Mesenchymal stem cell (in vitro differentiated cells and primary cell): ENCODE data around the gene BCAS1.
"Not testable (repeated sequence)": the region's sequence is repeated elsewhere in the genome, so short reads cannot be mapped to it uniquely, and the experiment has no call there.

Experiments
- DNase-seq: peaks from one replicate; pipeline ENCODE4 v3.0.0-alpha.2; 2013
- H2AFZ ChIP-seq: one replicate; pipeline ENCODE4 v1.6.1; 2013; ENCODE audit warnings: low read depth, mild to moderate bottlenecking, control low read depth, inconsistent platforms, low read length, moderate library complexity
- H2AK5ac ChIP-seq: 2 replicates; pipeline ENCODE4 v1.6.1; 2013; ENCODE audit warnings: low read length, moderate library complexity, mild to moderate bottlenecking, inconsistent platforms; ENCODE audit not compliant: severe bottlenecking
- H2BK120ac ChIP-seq: one replicate; pipeline ENCODE4 v1.6.1; 2013; ENCODE audit warnings: low read depth, mild to moderate bottlenecking, inconsistent platforms, low read length, moderate library complexity
- H2BK12ac ChIP-seq, 2 experiments: one replicate each; pipeline ENCODE4 v1.6.1; 2013; ENCODE audit warnings: inconsistent platforms in 2 of 2, low read length in 2 of 2, mild to moderate bottlenecking in 2 of 2, moderate library complexity in 2 of 2, control low read depth in 1 of 2
- H2BK15ac ChIP-seq: one replicate; pipeline ENCODE4 v1.6.1; 2013; ENCODE audit warnings: mild to moderate bottlenecking, low read depth, inconsistent platforms; ENCODE audit not compliant: poor library complexity, severe bottlenecking
- H2BK5ac ChIP-seq: 2 replicates; pipeline ENCODE4 v1.6.1; 2013; ENCODE audit warnings: low read depth, mild to moderate bottlenecking, low read length, control low read depth, inconsistent platforms; ENCODE audit not compliant: poor library complexity, severe bottlenecking
- H3K14ac ChIP-seq, 2 experiments: one replicate each; pipeline ENCODE4 v1.6.1; 2013; ENCODE audit warnings: inconsistent platforms in 2 of 2, low read length in 2 of 2, control low read depth in 1 of 2, mild to moderate bottlenecking in 1 of 2, moderate library complexity in 1 of 2
- H3K18ac ChIP-seq, 2 experiments: one replicate each; pipeline ENCODE4 v1.6.1; 2013; ENCODE audit warnings: inconsistent platforms in 2 of 2, low read length in 2 of 2, control low read depth in 1 of 2, low read depth in 1 of 2, mild to moderate bottlenecking in 1 of 2
- H3K23ac ChIP-seq, 2 experiments: one replicate each; pipeline ENCODE4 v1.6.1; 2013; ENCODE audit warnings: inconsistent platforms in 2 of 2, low read length in 2 of 2, mild to moderate bottlenecking in 2 of 2, moderate library complexity in 2 of 2, control low read depth in 1 of 2
- H3K27ac ChIP-seq: 2 replicates; pipeline ENCODE4 v1.5.1; 2013; ENCODE audit warnings: mild to moderate bottlenecking, moderate library complexity, low read length, control low read depth, inconsistent platforms; ENCODE audit not compliant: poor library complexity, severe bottlenecking
- H3K27me3 ChIP-seq, 2 experiments: 2 replicates each; pipeline versions ENCODE4 v1.6.1 to v1.7.0; 2013; ENCODE audit warnings: low read length in 2 of 2, mild to moderate bottlenecking in 2 of 2, moderate library complexity in 2 of 2, control low read depth in 1 of 2, inconsistent platforms in 1 of 2; ENCODE audit not compliant: control insufficient read depth in 1 of 2, insufficient read depth in 1 of 2
- H3K36me3 ChIP-seq, 2 experiments: 2 replicates each; pipeline versions ENCODE4 v1.6.1 to v1.7.0; 2013; ENCODE audit warnings: low read length in 2 of 2, control low read depth in 1 of 2, inconsistent platforms in 1 of 2, low read depth in 1 of 2, mild to moderate bottlenecking in 1 of 2; ENCODE audit not compliant: insufficient read depth in 2 of 2, control insufficient read depth in 1 of 2
- H3K4ac ChIP-seq, 2 experiments: one replicate each; pipeline ENCODE4 v1.6.1; 2013; ENCODE audit warnings: inconsistent platforms in 2 of 2, low read length in 2 of 2, mild to moderate bottlenecking in 2 of 2, moderate library complexity in 2 of 2, control low read depth in 1 of 2, low read depth in 1 of 2
- H3K4me1 ChIP-seq: 2 replicates; pipeline ENCODE4 v1.6.1; 2013; ENCODE audit warnings: low read depth, low read length, control low read depth; ENCODE audit not compliant: control insufficient read depth, insufficient read depth
- H3K4me2 ChIP-seq: 2 replicates; pipeline ENCODE4 v1.6.1; 2013; ENCODE audit warnings: low read length, mild to moderate bottlenecking, inconsistent platforms; ENCODE audit not compliant: poor library complexity, severe bottlenecking
- H3K4me3 ChIP-seq, 2 experiments: 2 replicates each; pipeline versions ENCODE4 v1.5.1 to v1.7.0; 2013; ENCODE audit warnings: low read length in 2 of 2, mild to moderate bottlenecking in 2 of 2, control low read depth in 1 of 2, low read depth in 1 of 2; ENCODE audit not compliant: insufficient read depth in 1 of 2
- H3K79me1 ChIP-seq: replicated peaks from 2 replicates; pipeline ENCODE4 v1.6.1; 2013; ENCODE audit warnings: mild to moderate bottlenecking, control low read depth, low read length, inconsistent platforms; ENCODE audit not compliant: poor library complexity, severe bottlenecking
- H3K9ac ChIP-seq: 2 replicates; pipeline ENCODE4 v1.7.0; 2013; ENCODE audit warnings: mild to moderate bottlenecking, low read length, moderate library complexity
- H3K9me3 ChIP-seq: 2 replicates; pipeline ENCODE4 v1.7.0; 2013; ENCODE audit warnings: mild to moderate bottlenecking, low read length; ENCODE audit not compliant: control insufficient read depth
- H4K8ac ChIP-seq: one replicate; pipeline ENCODE4 v1.6.1; 2013; ENCODE audit warnings: inconsistent platforms, mild to moderate bottlenecking, low read length, moderate library complexity
- H4K91ac ChIP-seq: one replicate; pipeline ENCODE4 v1.6.1; 2013; ENCODE audit warnings: mild to moderate bottlenecking, low read length, inconsistent platforms
- WGBS: methylation state at CpG from one replicate; pipeline ENCODE4 v1.1.7; 2013; ENCODE audit warnings: mixed read lengths; 5-methylcytosine and 5-hydroxymethylcytosine counted together

The BCAS1 gene

GRCh38 chr20:54006216-54006615 lies 64.2 kb downstream of the BCAS1 start:
- H3K4me2 ChIP-seq, DNase-seq, H3K36me3 ChIP-seq, H3K4me3 ChIP-seq, H3K4me1 ChIP-seq, H2AFZ ChIP-seq, H3K79me1 ChIP-seq, H3K27ac ChIP-seq, H3K23ac ChIP-seq, H2BK120ac ChIP-seq, H2BK12ac ChIP-seq, H4K91ac ChIP-seq, H2AK5ac ChIP-seq, H4K8ac ChIP-seq, H3K9ac ChIP-seq, H3K4ac ChIP-seq, H3K27me3 ChIP-seq, H2BK15ac ChIP-seq, H2BK5ac ChIP-seq, H3K14ac ChIP-seq, H3K18ac ChIP-seq: not testable (repeated sequence)
- whole genome bisulfite sequencing = 70% methylated on average over 6 of the region's 7 CpGs
- H3K9me3 ChIP-seq = peaks cover 11% of the 10 kb centered on the region

GRCh38 chr20:54005524-54005923 lies 64.9 kb downstream of the BCAS1 start:
- WGBS = 90% methylated on average over 4 of the region's 4 CpGs
- H3K4me3 ChIP-seq = no peak overlapping the region
- no peak overlapping the region for H2BK15ac ChIP-seq
- DNase-seq = no peak
- no peak overlapping the region for H2BK120ac ChIP-seq
- no peak overlapping the region for H3K18ac ChIP-seq
- no peak overlapping the region for H3K14ac ChIP-seq
- H2AK5ac ChIP-seq = no peak overlapping the region
- no peaks in the 10 kb centered on the region for H3K79me1 ChIP-seq
- H2BK12ac ChIP-seq = no peak overlapping the region
- no peak overlapping the region for H4K8ac ChIP-seq
- H3K4me2 ChIP-seq = no peak overlapping the region
- no peak overlapping the region for H3K27ac ChIP-seq
- H3K9me3 ChIP-seq = peaks cover 13% of the 10 kb centered on the region
- H3K9ac ChIP-seq = no peak overlapping the region
- peaks cover 6 to 7% of the 10 kb centered on the region in 2 experiments for H3K27me3 ChIP-seq
- no peak overlapping the region for H4K91ac ChIP-seq
- H2AFZ ChIP-seq = no peak overlapping the region
- no peaks in the 10 kb centered on the region for H3K4me1 ChIP-seq
- no peak overlapping the region for H3K4ac ChIP-seq
- no peak overlapping the region for H3K23ac ChIP-seq
- no peak overlapping the region for H2BK5ac ChIP-seq
- no peaks in the 10 kb centered on the region for H3K36me3 ChIP-seq

- Histone ChIP-seq H3K4me3 (no peak overlapping the region), H2AK5ac (no peak overlapping the region), H2BK15ac (no peak overlapping the region)
These were observed 65.9 kb downstream of the BCAS1 start for GRCh38 chr20:54004445-54004844.

GRCh38 chr20:54002741-54003140 lies 67.7 kb downstream of the BCAS1 start:
- Histone ChIP-seq H3K4me1 (no peaks in the 10 kb centered on the region), H3K9ac (no peak overlapping the region), H3K23ac (no peak overlapping the region), H3K27me3 (peaks cover 0 to 7% of the 10 kb centered on the region in 2 experiments), H3K9me3 (peaks cover 16% of the 10 kb centered on the region), H3K27ac (no peak overlapping the region), H2BK12ac (no peak overlapping the region), H4K8ac (no peak overlapping the region), H2AK5ac (no peak overlapping the region), H2BK120ac (no peak overlapping the region), H2BK5ac (no peak overlapping the region), H3K79me1 (no peaks in the 10 kb centered on the region), H2AFZ (no peak overlapping the region), H2BK15ac (no peak overlapping the region), H3K36me3 (no peaks in the 10 kb centered on the region), H3K4me2 (no peak overlapping the region), H3K4me3 (no peak overlapping the region), H3K14ac (no peak overlapping the region), H3K4ac (no peak overlapping the region), H3K18ac (no peak overlapping the region), H4K91ac (no peak overlapping the region)
- no peak for DNase-seq
- WGBS = 74% methylated on average over 1 of the region's 3 CpGs

More at GRCh38 chr20:54004445-54004844, 65.9 kb downstream of the BCAS1 start:
- H2AFZ ChIP-seq = no peak overlapping the region
- H3K36me3 ChIP-seq = no peaks in the 10 kb centered on the region
- H3K23ac ChIP-seq = no peak overlapping the region
- H3K27ac ChIP-seq = no peak overlapping the region
- no peak overlapping the region for H2BK12ac ChIP-seq
- no peak overlapping the region for H4K91ac ChIP-seq
- no peak overlapping the region for H4K8ac ChIP-seq
- H2BK120ac ChIP-seq = no peak overlapping the region
- H3K14ac ChIP-seq = no peak overlapping the region
- H3K9ac ChIP-seq = no peak overlapping the region
- no peaks in the 10 kb centered on the region for H3K79me1 ChIP-seq
- H3K4ac ChIP-seq = no peak overlapping the region
- H2BK5ac ChIP-seq = no peak overlapping the region
- no peak overlapping the region for H3K4me2 ChIP-seq
- DNase-seq = no peak
- H3K18ac ChIP-seq = no peak overlapping the region
- no peaks in the 10 kb centered on the region for H3K4me1 ChIP-seq
- peaks cover 6 to 7% of the 10 kb centered on the region in 2 experiments for H3K27me3 ChIP-seq
- H3K9me3 ChIP-seq = peaks cover 16% of the 10 kb centered on the region
